HepG2 (cell line): ENCODE results near the gene HSPB9. TPM values are rescaled to one million over a fixed set of nuclear protein-coding genes. Genes with fewer than 3 reads are reported as not detected.

Experiments used
- ATF6 ChIP-seq: sonication (generic); formaldehyde crosslinking; conservative IDR thresholded peaks from 2 replicates; pipeline ENCODE4 v1.4.0; 2020; ENCODE audit warnings: missing genetic modification reagents
- ERF ChIP-seq: IDR thresholded peaks from 2 replicates; pipeline ENCODE4 v1.6.1; 2018; ENCODE audit warnings: missing biosample characterization, missing genetic modification reagents
- GABPA ChIP-seq, 2 experiments: IDR thresholded peaks; 2 replicates each; pipeline ENCODE4 v1.6.1; 2011 to 2016; ENCODE audit warnings: low read depth in 2 of 2, low read length in 1 of 2, missing biosample characterization in 1 of 2, missing genetic modification characterization in 1 of 2
- JUND ChIP-seq: sonication (generic); formaldehyde crosslinking; IDR thresholded peaks from 2 replicates; pipeline ENCODE4 v1.8.0; 2022; ENCODE audit warnings: mild to moderate bottlenecking, missing genetic modification reagents
- NCOR1 ChIP-seq: fragments of 200-600 bp; sonication (generic); IDR thresholded peaks from 2 replicates; pipeline ENCODE4 v1.7.0; 2017; ENCODE audit warnings: antibody characterized with exemption, low read length, borderline replicate concordance
- PATZ1 ChIP-seq: sonication (generic); formaldehyde crosslinking; IDR thresholded peaks from 2 replicates; pipeline ENCODE4 v1.4.0; 2020; ENCODE audit warnings: missing genetic modification reagents
- SMAD3 ChIP-seq: sonication (generic); formaldehyde crosslinking; IDR thresholded peaks from 2 replicates; pipeline ENCODE4 v1.4.0; 2020; ENCODE audit warnings: missing genetic modification reagents
- TARDBP ChIP-seq: sonication (generic); formaldehyde crosslinking; IDR thresholded peaks from 2 replicates; pipeline ENCODE4 v1.8.0; 2022; ENCODE audit warnings: mild to moderate bottlenecking, missing genetic modification reagents
- TFE3 ChIP-seq: IDR thresholded peaks from 2 replicates; pipeline ENCODE4 v1.6.1; 2016
- polyA plus RNA-seq, 8 experiments: library from polyadenylated mRNA; depleted of rRNA in 3 of 8; stranded (reverse) in 7 of 8; unstranded in 1 of 8; fragments of >200 nt; fragmentation: Illumina TruSeq in 4 of 8; extraction: Trizol in 4 of 8; gene quantifications; 2 replicates each; pipeline versions ENCODE4 v1.2.1 to v1.2.3, GENCODE V29; 2011 to 2016; ENCODE audit warnings: low read depth in 4 of 8, missing spikeins in 1 of 8, mixed read lengths in 1 of 8; ENCODE audit not compliant: insufficient read depth in 1 of 8
- total RNA-seq, 5 experiments: library from RNA; depleted of rRNA; stranded (reverse); fragments of >200 nt; fragmentation: Illumina TruSeq; extraction: Trizol; gene quantifications; 2 replicates each; pipeline ENCODE4 v1.2.3, GENCODE V29; 2016; ENCODE audit warnings: low read depth in 1 of 5
- TF ChIP-seq, protein P1 (sequence below): sonication (generic); formaldehyde crosslinking; IDR thresholded peaks from 2 replicates; pipeline ENCODE4 v1.5.1; 2020; ENCODE audit warnings: mild to moderate bottlenecking, missing genetic modification reagents, borderline replicate concordance
- TF ChIP-seq, protein P2 (sequence below): sonication (generic); formaldehyde crosslinking; IDR thresholded peaks from 2 replicates; pipeline ENCODE4 v1.9.0; 2022; ENCODE audit warnings: missing genetic modification reagents, mild to moderate bottlenecking, borderline replicate concordance

The HSPB9 gene
- total and polyA plus RNA-seq, 2 of the 13 experiments (the other 11 are each of a cell fraction or from before 2014, with no cell fraction given): 0.05 to 0.24 TPM

GRCh38 chr17:42135664-42136653, 13.4 kb downstream of the HSPB9 start (continued):
- TF ChIP-seq TFE3 (CRISPR knock-in tag) (peak; percentile 84), SMAD3 (CRISPR knock-in tag) (0 out of 2 replicates have a peak, but pooled peaks have one; percentile 25), JUND (CRISPR knock-in tag) (0 out of 2 replicates have a peak, but pooled peaks have one; percentile 14), GABPA (IDR thresholded peaks at IDR 0.05; ENCODE audit: low read depth, low read length) (peak; percentile 47), GABPA (CRISPR knock-in tag; IDR thresholded peaks at IDR 0.05; ENCODE audit: low read depth) (peak; percentile 93), ATF6 (CRISPR knock-in tag) (no peak), NCOR1 (no peak), ERF (CRISPR knock-in tag) (peak; percentile 81), PATZ1 (CRISPR knock-in tag) (peak; percentile 31; the same call in 1 of the 2 replicates), TARDBP (CRISPR knock-in tag) (peak; percentile 45; the same call in 1 of the 2 replicates)
- TF ChIP-seq, protein P1, sequence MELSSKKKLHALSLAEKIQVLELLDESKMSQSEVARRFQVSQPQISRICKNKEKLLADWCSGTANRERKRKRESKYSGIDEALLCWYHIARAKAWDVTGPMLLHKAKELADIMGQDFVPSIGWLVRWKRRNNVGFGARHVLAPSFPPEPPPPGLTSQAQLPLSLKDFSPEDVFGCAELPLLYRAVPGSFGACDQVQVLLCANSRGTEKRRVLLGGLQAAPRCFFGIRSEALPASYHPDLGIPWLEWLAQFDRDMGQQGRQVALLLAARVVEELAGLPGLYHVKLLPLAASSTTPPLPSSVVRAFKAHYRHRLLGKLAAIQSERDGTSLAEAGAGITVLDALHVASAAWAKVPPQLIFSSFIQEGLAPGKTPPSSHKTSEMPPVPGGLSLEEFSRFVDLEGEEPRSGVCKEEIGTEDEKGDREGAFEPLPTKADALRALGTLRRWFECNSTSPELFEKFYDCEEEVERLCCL: no peak
- TF ChIP-seq, protein P2, sequence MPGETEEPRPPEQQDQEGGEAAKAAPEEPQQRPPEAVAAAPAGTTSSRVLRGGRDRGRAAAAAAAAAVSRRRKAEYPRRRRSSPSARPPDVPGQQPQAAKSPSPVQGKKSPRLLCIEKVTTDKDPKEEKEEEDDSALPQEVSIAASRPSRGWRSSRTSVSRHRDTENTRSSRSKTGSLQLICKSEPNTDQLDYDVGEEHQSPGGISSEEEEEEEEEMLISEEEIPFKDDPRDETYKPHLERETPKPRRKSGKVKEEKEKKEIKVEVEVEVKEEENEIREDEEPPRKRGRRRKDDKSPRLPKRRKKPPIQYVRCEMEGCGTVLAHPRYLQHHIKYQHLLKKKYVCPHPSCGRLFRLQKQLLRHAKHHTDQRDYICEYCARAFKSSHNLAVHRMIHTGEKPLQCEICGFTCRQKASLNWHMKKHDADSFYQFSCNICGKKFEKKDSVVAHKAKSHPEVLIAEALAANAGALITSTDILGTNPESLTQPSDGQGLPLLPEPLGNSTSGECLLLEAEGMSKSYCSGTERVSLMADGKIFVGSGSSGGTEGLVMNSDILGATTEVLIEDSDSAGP (CRISPR knock-in tag): no peak; the same call in 1 of the 2 replicates
